ENCODE results near the gene TEAD2. TPM values are rescaled to one million over a fixed set of nuclear protein-coding genes. Genes with fewer than 3 reads are reported as not detected.
A peak's percentile ranks its signal among the peaks of the same experiment; 100 is the strongest.

The TEAD2 gene
- 5.3 TPM in 2 replicates for total RNA-seq

- ChIA-PET CTCF (no interaction called here), POLR2A (interaction anchor here (0.6 to 7.0 kb wide), 13 partner anchors 12 to 142 kb away, joined by 3 to 89 read pairs (median 4); partner anchors contain the start of genes CD37 and KASH5)
- no peak for TF ChIP-seq CTCF (IDR thresholded peaks at IDR 0.05)
- peak within 1 kb of the TSS; percentile 87 for H3K27ac Mint-ChIP-seq
- intact Hi-C loops (cut with micrococcal nuclease): loop anchor here (2.0 kb wide), 1 partner anchor 61 kb away; no protein-coding TSS in a partner anchor
- H3K9me3 Mint-ChIP-seq: no peaks in the 10 kb centered on the region
- DNase-seq: peak; percentile 51
- H3K4me3 Mint-ChIP-seq: no peak within 1 kb of the TSS
- H3K4me1 Mint-ChIP-seq: peaks cover 38% of the 10 kb centered on the region
- H3K36me3 Mint-ChIP-seq (ENCODE audit: low read depth): no peaks in the 10 kb centered on the region
- ATAC-seq (ENCODE audit: low read depth): no peak
- no peaks in the 10 kb centered on the region for H3K27me3 Mint-ChIP-seq
Measured at GRCh38 chr19:49362048-49362928, at the start of gene TEAD2. TEAD2 (minus strand) TSS chr19:49362416; CDS start chr19:49360075, 2,341 bp downstream.

GRCh38 chr19:49411681-49412326 is 49.6 kb upstream of the TEAD2 start:
- peaks cover 63% of the 10 kb centered on the region for H3K4me1 Mint-ChIP-seq
- no peak for TF ChIP-seq CTCF (IDR thresholded peaks at IDR 0.05)
- intact Hi-C loops (cut with micrococcal nuclease): no loop called here
- ChIA-PET POLR2A (interaction anchor here (1.2 kb wide), 1 partner anchor 45 kb away, joined by 3 read pairs; no protein-coding TSS in a partner anchor), CTCF (no interaction called here)
- no peaks in the 10 kb centered on the region for H3K27me3 Mint-ChIP-seq
- ATAC-seq (ENCODE audit: low read depth) (no peak), DNase-seq (no peak)
- no peaks in the 10 kb centered on the region for H3K36me3 Mint-ChIP-seq (ENCODE audit: low read depth)
- H3K4me3 Mint-ChIP-seq: no peak overlapping the region
- H3K27ac Mint-ChIP-seq: peak overlapping the region; percentile 19
- no peaks in the 10 kb centered on the region for H3K9me3 Mint-ChIP-seq

DNA sequence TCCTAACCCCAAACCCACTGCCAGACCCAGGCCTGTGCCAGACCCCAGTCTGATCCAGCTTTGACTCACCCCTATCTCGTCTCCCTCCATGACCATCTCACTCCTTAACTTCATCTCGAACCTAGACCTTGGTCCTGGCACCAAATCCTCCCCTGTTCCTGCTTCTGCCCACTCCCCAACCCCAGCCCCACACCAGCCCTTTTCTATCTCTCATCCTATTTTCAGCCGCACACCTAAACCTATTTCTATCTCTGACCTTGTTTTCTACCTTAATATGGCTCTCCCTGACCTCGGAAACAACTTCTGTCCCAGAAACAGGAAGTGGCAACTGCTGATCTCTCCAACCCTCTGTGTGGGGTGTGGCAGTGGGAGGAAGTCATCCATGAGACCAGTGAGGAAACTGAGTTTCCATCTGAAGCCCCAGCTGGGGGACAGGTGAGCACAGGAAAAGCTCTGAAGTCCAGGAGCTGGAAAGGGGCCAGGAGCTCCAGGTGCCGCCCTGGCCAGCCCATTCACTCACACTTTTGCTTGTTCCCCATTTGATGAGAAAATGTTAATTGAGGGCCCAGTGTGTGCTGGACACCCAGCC is 47.3 kb upstream of the TEAD2 start:
- CTCF ChIA-PET: interaction anchor here (1.0 to 1.1 kb wide), 2 partner anchors 18 to 45 kb away, joined by 4 to 11 read pairs; no protein-coding TSS in a partner anchor
- Mint-ChIP-seq H3K27me3 (no peaks in the 10 kb centered on the region), H3K36me3 (ENCODE audit: low read depth) (no peaks in the 10 kb centered on the region), H3K4me3 (peak overlapping the region; percentile 67), H3K9me3 (no peaks in the 10 kb centered on the region), H3K4me1 (peaks cover 56% of the 10 kb centered on the region), H3K27ac (peak overlapping the region; percentile 89)
- DNase-seq (no peak), ATAC-seq (ENCODE audit: low read depth) (peak; percentile 83)
- POLR2A ChIA-PET: interaction anchor here (0.6 to 1.9 kb wide), 10 partner anchors 9 to 108 kb away, joined by 3 to 8 read pairs (median 4); partner anchors contain the start of genes ALDH16A1, CD37, KASH5 and PIH1D1
- intact Hi-C loops (cut with micrococcal nuclease): loop anchor here (2.0 kb wide), 1 partner anchor 13 kb away; the partner anchor contains the start of gene PTH2
- no peak for TF ChIP-seq CTCF (IDR thresholded peaks at IDR 0.05)

DNA sequence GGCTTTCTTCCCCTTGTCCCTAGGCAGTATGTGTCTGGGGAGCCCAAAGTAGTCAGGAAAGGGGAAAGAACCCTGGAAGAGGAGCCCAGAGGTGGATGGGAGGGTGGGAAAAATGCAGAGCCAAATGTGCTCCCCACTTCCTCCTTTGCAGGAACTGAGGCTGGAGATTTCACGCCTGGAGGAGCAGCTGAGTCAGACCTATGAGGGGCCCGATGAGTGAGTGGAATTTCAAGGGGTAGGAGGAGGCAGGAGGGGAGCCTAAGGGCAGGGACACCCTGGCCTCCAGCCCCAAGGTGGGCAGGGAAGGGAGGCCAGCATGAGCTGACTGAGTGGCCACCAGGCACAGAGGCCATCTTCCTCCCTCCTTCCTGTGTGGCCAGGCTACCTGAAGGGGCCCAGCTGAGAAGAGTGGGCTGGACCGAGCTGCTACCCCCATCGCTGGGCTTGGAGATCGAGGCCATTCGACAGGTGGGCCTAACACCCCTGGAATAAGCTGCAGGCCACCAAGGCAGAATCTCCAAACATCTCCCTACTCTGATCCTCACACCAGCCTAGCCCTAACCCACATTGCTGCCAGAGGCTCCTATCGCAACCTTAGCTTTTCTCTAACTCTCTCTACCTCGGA is 46.7 kb upstream of the TEAD2 start:
- DNase-seq (no peak), ATAC-seq (ENCODE audit: low read depth) (peak; percentile 65)
- Mint-ChIP-seq H3K27me3 (no peaks in the 10 kb centered on the region), H3K4me1 (peaks cover 54% of the 10 kb centered on the region), H3K9me3 (no peaks in the 10 kb centered on the region), H3K27ac (peak overlapping the region; percentile 89), H3K4me3 (peak overlapping the region; percentile 67), H3K36me3 (ENCODE audit: low read depth) (no peaks in the 10 kb centered on the region)
- ChIA-PET CTCF (interaction anchor here (1.0 to 1.1 kb wide), 2 partner anchors 17 to 46 kb away, joined by 4 to 11 read pairs; no protein-coding TSS in a partner anchor), POLR2A (interaction anchor here (0.7 to 1.9 kb wide), 8 partner anchors 11 to 108 kb away, joined by 3 to 8 read pairs (median 4); partner anchors contain the start of genes ALDH16A1, CD37, KASH5 and PIH1D1)
- intact Hi-C loops (cut with micrococcal nuclease): loop anchor here (2.0 kb wide), 1 partner anchor 14 kb away; the partner anchor contains the start of gene PTH2
- no peak for TF ChIP-seq CTCF (IDR thresholded peaks at IDR 0.05)

Data from activated B cell treated with CpG ODN at 0.5 μM for 24 hours (primary cell).